GM19328 (cell line): ENCODE data around the gene TRPV6.

Experiments used
- ATAC-seq: cut with Tn5 transposase; IDR thresholded peaks from one replicate; pipeline ENCODE4 v1.9.1; 2021; ENCODE audit warnings: mild to moderate bottlenecking, moderate library complexity; ENCODE audit not compliant: unreplicated experiment

Gene TRPV6

DNA sequence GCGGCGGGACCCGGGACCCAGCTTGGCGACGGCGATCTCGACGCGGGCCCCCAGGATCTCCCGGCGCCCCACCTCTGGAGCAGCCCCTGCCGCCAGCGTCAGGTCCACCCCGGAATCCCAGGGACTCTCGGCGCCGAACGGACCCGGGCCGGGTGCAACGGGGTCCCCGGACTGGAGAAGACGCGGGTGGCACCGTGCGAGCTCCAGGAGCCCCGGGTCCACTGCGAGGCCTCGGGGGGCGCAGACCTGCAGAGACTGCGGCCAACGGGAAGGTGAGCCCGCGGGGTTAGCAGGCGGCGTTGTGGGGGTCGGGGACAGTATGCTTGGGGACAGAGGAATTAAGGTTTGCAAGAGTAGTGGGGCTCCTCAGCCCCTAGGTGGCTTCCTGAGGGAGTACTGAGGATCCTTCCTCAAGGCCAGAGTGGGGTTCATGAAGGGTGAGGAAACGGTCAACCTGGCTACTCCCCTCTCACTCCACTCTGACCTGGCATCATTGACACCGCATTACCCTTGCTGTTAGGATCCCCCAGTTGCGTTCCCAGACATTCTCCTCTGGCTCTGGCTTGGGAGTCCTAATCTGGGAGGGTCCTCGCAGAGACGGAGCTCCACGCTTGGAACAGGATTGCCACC, 30.3 kb downstream of the TRPV6 start:
- no peak for ATAC-seq

DNA sequence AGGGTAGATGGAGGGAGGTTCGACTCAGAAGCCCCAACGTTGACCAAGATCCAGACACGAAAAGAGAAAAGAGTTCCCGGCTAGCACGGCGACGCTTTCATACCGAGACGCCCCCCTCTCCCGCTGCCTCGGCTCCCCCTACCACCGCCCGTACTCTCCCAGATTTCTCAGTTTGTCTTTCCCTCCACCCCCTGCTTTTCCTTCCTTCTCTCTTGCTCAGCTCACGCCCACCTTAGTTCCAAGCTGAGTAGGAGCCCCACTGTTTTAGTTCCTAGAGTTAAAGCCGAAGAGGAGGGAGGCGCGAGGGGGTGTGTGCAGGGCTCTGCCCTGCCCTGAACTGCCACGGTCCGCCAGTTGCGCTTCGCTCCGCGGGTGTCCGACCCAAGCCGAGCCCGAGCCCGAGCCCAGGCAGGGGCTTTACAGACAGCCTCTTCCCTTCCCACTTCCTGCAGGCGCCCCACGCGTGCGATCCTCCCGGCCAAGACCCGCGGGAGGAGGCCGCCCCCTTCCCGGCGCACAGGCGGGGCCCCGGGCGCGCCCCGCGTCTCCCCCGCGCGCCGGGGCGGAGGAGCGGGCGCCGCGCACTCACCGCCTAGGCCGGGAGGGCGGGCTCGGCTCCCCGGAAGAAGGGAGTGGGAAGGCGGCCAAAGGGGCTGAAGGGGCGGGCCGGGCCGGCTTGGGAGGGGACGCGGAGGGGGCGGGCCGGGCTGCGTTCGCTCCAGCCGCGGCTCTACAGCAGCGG, 31.0 kb downstream of the TRPV6 start, which contains the start of gene EPHB6:
EPHB6 (plus strand) TSS at position 705 of the 742 bp plus-strand sequence. CDS start 8,152 bp downstream, outside the sequence.
- peak; percentile 53 for ATAC-seq

DNA sequence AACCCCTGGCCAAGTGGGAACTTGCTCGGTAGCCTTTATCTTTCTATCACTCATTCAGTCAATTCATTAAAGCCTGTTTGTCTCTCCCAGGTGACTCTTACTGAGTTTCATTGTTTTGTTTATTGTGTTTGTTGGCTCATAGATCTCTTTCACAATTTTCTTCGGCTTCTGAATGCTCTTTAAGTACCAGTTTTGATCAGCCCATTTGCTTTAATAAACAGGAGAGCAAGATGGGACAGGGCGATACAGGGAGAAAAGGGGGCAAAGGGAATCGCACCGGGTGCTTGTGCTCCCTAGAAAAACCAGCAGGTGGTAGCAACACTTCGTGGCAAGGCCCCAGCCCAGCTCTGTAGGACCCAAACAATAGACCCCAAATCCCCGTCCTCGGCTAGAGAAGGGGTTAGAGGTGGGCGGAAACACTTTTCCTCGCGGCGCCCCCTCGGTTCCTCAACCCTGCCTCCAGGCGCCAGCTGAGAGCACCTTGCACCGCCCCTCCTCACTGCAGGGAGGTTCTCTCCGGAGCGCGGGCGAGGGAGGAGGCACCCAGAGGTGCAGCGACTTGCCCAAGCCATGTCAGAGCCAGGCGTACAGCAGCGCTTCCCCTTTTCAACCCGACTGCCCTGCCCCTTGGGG, 31.7 kb downstream of the TRPV6 start:
- peak; percentile 89 for ATAC-seq

DNA sequence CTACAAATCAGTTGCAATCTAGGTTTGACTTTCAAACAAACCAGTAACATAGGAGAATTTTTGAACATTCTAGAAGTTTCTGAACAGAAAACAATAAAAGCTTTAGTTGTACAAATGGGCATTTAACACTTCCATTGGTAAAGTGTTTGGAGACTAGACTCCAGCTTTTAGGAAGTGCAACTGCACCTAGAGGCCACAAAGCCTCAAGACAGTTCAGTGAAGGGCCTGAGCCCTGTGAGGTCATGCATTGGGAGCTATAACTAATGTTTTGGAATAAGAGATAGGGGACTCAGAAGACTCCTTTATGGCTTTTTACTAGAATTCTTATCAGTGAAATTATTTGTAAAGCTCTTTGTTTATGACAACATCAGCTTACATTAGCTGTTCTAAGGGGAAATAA, 33.6 kb downstream of the TRPV6 start:
- no peak for ATAC-seq

DNA sequence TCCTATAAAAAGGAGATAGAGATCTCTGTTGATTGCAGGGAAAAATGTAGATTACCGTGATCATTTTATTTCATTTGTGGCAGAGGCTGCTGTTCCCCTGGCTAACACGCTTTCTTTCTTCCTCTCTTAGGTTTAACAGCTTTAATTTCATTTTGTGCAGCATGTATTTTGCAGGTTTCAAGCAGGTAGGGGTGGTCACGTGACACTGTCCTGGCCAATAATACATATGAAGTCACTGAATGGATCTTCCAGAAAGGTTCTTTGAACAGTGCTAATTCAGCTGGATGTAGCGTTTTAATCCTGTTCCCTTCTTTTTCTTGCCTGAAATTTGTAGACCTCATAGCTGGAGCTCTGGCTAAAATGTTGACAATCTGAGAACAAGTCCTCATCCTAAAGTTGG, 34.3 kb downstream of the TRPV6 start:
- ATAC-seq = no peak

DNA sequence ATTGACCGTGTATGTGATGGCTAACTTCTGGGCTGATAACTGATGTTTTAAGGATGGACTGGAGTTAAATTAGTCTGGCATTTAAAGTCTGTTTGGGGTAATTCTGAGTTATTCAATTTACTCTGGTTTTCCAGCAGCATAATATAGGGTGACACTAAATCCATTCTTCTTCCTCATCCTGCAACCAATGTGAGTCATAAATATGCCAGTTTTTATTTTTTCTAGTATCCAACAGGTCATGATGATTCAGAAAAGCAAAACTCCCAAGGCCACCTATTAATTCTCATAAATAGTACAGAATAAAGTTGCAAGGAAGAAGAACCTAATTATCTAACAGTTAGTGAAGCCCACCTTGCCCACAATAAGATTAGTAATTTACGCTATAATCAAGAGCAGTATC, 38.2 kb downstream of the TRPV6 start:
- no peak for ATAC-seq

DNA sequence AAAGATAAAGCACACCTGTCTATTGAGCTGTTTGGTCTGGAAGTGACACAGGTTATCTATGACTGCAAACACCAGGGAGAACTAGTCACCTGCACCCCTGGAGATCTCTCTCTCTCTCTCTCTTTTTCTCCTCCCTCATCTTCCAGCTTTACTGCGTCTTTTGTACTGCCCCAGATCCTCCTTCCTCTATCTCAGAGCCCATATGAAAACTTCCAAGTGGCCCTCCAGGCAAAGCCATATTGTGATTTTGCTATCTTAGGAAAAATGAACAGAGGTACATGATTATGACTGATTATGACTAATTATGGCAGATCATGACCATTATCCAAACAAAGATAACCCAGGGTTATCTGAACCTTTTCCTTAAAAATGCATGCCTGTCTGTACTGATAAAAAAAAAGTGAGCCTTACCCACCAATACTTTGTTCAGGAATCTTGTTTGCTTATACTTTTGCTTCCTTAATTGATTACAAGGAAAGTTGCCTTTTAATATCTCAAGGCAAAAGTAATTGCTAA, 43.2 kb downstream of the TRPV6 start:
- ATAC-seq = no peak

DNA sequence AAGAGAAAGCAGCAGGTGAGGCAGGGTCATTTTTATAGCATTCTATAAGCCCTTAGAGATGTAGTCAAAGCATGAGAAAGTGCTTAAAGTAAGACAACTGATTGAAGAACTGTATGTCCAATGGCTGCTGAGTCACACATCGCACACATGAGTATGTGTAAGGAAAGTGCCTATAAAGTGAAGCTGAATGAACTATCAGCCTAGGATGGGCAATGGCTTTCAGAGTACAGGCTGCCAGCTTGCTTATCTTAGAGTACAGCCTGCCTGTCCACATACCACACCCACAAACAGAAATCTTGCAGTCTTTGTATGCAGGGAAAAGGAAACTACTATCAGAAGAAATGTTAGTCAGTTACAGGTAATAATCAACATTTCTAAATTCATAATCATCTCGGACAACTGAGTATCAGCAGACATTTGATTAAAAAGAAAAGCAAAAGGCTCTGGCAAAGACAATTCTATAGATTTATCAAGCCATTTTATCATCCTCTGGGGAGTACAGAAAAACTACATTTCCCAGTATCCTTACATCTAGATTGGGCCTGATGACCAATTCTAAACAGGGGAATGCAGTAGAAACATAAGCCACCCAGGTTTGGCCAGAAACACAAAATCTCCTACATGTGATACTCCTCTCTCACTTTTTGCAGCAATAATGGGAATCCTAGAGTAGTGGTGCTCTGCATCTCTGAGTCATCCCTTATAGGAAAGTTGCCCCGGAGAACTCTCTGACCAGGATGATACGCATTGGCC, 46.9 kb downstream of the TRPV6 start:
- ATAC-seq = no peak

DNA sequence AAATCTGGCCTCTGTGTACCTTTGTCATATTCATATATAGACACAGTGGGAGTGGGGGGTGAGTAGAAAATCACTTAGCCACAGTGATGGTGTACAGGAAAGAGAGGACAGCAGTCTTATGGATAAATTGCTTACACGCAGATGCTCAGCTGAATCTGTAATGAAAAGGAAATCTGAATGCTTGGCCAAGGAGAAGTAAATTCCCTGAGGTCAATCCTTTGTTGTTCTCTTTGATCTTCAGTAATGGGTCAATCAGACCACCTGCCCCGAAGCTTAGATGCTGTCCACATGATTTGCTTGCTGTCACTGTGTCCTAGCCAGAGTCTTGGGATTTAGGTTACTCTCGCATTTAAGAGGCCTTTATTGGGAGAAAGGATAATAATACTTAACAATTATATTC, 49.1 kb downstream of the TRPV6 start:
- no peak for ATAC-seq

DNA sequence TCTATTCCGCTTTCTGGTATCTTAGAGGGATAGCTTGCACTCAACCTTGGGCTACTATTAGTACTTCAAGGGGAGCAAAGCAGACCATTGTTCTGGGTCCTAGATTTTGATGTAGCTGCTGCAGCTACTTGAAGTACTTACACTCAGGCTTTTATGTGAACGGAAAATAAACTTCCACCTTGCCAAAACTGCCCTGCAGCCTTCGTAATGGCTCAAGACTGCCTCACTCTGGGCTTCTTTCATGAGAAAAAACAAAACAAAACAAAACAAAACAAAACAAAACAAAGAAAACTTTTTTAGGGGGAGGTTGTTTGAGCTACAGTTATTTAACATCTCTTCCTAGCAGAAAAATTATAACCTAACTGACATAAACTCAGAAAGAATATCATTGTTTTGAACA, 50.1 kb downstream of the TRPV6 start:
- ATAC-seq = no peak

DNA sequence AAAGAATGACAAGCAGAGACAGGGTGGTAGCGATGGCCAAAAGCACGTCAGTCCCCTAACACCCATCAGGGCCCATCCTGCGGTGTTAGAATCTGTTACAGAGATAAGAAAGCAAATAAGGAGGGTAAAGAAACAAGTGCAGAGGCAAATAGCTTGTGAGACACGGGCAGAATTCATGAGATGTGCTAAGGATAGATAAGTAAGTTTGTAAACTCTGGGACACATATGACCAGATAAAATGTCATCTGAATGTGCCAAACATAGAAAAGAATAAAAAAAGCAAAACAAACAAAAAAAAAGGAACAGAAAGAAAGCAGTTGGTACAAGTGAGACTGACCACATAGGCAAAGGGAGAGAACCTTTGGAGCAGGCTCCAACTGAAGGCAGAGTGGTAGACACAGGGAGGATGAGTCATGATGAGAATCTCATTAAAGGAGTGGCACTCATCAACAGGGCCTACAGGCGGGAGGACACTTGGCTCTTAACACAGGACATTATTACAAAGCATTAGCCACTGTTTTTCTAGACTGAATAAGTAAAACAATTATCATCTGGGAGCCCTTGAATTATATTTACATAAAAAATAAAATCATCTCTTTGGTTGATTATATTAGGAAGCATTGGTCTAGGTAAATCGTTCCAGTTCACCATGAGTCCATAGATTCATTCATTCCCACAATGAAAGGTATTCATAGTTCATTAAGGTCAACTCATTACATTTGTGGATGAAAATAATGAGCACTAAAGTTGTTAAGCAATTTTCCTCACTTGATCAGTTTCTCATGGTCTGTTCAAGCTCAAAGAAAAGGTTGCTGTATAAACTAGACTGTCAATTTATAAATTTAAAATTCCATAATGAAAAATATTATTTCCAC, 52.1 kb downstream of the TRPV6 start:
- no peak for ATAC-seq

DNA sequence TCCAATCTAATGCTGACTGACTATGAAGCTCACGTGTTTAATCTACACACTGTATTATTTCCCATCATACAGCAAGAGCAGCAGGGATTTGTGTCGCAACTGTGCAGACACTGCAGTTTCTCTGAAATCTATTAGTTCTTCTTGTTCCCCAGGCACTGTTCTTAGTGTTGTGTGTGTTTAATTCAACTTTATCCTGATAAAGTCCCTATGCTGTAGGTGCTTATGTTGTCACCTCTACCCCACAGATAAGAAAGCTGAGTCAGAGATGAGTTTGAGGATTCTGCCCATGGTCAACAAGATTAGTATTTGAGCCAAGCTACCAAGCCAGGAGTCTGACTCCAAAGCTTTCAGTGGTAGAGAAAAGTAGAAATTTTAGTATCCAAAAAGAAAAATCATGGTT, 53.1 kb downstream of the TRPV6 start:
- no peak for ATAC-seq

DNA sequence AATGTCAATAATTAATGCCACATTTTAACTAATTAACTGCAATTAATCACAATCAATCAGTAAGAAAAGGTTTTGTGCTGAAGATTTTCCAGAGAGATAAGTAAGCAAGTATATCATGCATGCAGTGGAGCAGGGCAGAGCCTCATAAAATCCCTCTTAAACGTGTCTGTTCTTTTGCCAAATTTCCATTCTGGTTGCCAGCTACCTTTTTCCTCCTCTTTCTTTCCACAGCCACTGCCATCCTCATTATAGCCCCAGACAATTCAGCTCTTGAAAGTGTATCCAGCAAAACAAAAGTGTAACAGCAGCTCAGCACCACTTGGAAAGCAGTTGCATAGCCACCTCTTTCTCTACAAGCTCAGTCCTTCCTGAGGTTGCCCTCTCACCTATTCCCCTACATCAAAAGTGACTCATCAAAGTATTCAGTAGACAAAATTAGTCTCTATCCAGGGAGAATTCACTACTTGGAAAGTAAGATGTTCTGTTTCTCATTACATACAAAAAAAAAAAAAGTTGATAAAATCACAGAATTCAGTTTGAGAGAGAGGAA, 57.5 kb downstream of the TRPV6 start:
- no peak for ATAC-seq

DNA sequence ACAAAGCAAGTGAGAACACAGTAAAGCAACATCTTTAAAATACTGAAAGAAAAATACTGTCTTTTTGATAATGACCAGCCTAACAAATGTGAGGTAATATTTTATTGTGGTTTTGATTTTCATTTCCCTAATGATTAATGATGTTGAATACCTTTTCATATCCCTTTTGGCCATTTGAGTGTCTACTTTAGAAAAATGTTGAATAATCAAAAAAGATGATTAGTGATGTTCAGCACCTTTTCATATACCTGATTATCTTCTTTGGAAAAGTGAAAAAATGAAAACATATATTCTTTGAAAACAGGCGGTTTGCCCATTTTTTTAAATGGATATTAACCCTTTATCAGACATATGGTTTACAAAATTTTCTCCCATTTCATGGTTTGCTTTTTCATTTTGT, 62.8 kb downstream of the TRPV6 start:
- ATAC-seq = no peak
